T-helper 17 cell (primary cell): ENCODE results near the gene PRKAR1B. TPM values are rescaled to one million over a fixed set of nuclear protein-coding genes. Genes with fewer than 3 reads are reported as not detected.

Experiments used
- total RNA-seq, 4 donors: library from RNA in 2 of 4; stranded (reverse) in 2 of 4; gene quantifications; one replicate each; pipeline ENCODE4 v1.2.3 and lab custom pipeline; 2022 to 2026

Gene PRKAR1B
- total RNA-seq, 2 donors from 2014 or later = 10.0 to 22.1 TPM

Other genes starting within 250 kb of the PRKAR1B start
- 10 to 100 TPM in 1 of 2 donors, 1 to 10 TPM in 1; 2.0 to 20.2 TPM for gene PDGFA, start 207.4 kb downstream of the PRKAR1B start, total RNA-seq
- 10 to 100 TPM; 10.7 to 13.7 TPM for gene DNAAF5, start 582 bp downstream of the PRKAR1B start, total RNA-seq
- gene SUN1, start 105.2 kb upstream of the PRKAR1B start, total RNA-seq = 10 to 100 TPM; 89.7 to 97.5 TPM
- 10 to 100 TPM; 58.5 to 81.0 TPM for gene GET4, start 149.3 kb upstream of the PRKAR1B start, total RNA-seq
- 10 to 100 TPM in 1 of 2 donors, 1 to 10 TPM in 1; 6.7 to 15.4 TPM for gene ADAP1, start 227.4 kb upstream of the PRKAR1B start, total RNA-seq
- 10 to 100 TPM; 40.1 to 43.2 TPM for gene COX19, start 248.3 kb upstream of the PRKAR1B start, total RNA-seq